ENCODE measurements around the gene TXNL4B.

The TXNL4B gene

GRCh38 chr16:72093448-72094265 is at the start of gene TXNL4B, which contains the start of gene DHX38:
TXNL4B (minus strand) TSS chr16:72093620; CDS start chr16:72090749, 2,871 bp downstream.
DHX38 (plus strand) TSS chr16:72093847; CDS start chr16:72096158, 2,311 bp downstream.
- DNase-seq: peak; percentile 89

DNA sequence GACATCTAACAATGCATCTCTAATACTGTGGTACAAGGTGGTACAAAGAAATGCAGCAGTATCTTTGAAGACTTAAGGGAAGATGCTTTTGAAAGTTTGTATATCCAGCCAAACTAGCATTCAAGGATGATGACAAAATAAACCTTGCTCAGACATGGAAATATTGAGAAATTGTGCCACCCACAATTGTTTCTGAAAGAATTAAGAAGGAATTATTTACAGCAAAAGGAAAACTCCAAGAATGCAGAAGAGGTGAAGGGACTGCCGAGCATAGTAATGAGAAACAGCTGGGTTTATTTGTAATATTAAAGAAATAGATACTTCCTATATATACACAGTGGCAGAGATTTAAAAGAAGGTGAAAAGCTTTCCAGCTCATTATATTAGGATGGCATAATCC is 49.1 kb upstream of the TXNL4B start:
- no peak for DNase-seq

- DNase-seq: no peak
Observed at GRCh38 chr16:72139908-72140307, 46.5 kb upstream of the TXNL4B start.

- no peak for DNase-seq
Observed at GRCh38 chr16:72138064-72138572, 44.7 kb upstream of the TXNL4B start.

GRCh38 chr16:72137380-72138063 is 44.1 kb upstream of the TXNL4B start:
- DNase-seq: no peak

GRCh38 chr16:72134507-72134906 is 41.1 kb upstream of the TXNL4B start:
- DNase-seq: no peak

- DNase-seq: no peak
Observed at GRCh38 chr16:72132726-72133125, 39.3 kb upstream of the TXNL4B start.

DNA sequence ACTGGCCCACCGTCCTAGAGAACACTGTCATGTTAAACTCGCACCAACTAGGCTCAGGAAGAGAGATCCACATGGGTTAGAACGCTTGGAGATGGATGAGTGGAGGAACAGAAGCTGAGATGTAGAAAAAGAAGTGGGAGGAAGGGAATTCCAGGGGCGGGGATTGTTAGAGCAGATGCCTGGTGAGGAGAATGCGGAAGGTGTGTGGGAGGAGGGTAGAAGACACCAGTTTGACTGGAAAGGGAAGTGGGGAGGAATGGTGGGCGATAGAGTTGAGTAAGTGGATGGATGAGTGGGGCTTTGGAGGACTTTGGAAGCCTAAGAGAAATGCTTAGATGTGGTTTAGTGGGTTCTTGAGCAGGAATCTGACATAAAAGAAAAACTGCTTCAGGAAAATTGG is 37.6 kb upstream of the TXNL4B start:
- DNase-seq: no peak

DNA sequence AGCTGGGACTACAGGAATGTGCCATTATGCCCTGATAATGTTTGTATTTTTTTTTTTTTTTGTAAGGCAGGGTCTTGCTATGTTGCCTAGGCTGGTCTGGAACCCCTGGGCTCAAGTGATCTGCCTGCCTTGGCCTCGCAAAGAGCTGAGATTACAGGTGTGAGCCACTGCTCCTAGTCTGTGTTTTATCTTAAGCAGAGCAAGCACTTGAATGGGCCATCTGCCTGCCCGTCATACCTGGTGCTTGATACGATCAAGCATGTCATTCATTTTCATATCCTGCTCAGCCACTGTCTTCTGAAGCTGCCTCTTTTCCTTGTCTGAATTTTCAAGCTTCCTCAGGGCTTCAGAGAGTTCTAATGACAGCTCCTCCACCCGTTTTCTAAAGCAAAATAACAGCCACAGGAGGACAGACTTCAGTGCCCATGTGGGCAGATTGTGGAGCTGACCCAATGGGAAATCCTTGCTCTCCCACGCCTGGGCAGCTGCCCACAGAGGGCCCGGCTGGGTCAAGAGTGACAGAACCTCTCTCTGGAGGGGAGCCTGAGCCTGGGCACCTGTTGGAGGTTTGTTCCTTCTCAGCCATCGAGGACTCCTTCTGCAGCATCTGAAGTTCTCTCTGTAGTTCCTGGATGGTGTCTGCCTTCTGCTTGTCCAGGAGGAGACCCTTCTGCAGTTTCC is 36.7 kb upstream of the TXNL4B start:
- no peak for DNase-seq

DNA sequence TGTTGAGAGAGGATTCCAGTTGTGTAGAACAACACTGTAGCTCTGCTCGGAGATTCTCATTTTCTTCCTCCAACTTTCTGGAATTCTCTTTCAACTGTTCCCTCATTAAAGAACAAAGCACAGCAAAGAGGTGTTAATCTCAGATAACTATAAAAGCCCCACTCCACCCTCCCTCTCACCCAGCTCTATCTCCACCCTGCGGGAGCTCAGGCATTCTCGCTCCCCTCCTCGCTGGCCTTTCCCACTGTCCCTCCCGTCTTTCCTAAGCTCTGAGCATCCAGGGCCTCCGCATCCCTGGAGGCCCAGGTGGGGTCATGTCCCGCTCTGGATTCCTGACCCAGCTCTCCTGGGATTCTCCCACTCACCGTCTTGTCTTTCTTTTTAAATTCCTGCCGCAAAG is 35.3 kb upstream of the TXNL4B start:
- no peak for DNase-seq

DNA sequence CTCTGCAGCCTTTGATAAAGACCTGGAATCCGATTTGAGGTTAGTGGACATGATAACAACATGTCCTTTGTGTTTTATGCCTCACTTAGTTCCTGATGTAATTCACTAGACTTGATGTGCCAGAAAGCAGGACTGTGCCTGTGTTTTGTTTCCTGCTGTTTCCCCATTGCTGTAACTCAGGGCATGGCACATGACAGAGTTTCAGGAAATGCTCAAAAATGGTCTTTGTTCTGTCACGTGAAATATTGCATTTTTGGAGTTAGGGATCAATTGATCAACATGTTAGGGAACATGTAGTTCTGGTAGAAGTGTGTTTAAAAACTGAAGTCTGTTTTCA is 33.0 kb upstream of the TXNL4B start:
- DNase-seq: no peak

- no peak for DNase-seq
Observed at GRCh38 chr16:72125635-72126428, 32.4 kb upstream of the TXNL4B start.

DNA sequence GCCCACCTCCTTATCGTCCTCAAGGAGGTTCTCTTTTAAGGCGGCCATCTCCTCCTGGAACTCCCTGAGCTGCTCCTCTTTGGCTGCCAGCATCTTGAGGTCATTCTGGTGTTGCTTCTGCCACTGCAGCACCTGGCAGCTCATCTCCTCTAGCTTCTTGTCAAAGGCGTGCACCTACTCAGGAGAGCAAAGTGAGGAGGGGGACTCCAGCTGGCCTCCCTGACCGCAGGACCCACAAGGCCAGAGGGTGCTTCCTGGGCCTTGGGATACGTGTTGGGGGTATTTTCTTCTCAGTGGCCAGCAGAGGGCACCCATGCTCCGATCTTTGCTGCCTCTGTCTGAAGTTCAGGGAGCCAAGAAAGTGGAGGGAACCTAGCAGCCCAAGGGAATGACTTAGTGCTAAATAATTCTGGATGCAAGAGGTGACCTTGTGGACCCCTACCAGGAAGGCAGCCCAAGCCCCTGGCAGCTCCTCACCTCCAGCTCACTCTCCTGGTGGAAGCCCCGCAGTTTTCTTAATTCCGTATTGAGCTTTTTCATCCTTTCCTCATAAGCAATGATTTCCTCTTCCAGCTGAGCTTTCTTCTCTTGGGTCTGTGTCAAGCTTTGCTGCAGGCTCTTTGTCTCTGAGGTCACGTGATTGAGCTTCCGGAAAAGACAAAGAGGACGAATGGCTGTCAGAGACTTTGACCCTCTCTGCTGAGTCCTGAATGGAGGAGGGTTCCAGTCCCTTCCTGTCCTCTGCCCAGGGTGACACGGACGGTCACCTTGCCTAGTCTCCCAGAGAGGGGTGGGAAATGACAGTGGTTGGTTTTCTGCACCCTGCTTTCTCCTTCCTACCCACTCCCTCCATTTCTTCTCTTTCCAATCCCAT is 31.6 kb upstream of the TXNL4B start:
- peak; percentile 74 to 75 for DNase-seq

DNA sequence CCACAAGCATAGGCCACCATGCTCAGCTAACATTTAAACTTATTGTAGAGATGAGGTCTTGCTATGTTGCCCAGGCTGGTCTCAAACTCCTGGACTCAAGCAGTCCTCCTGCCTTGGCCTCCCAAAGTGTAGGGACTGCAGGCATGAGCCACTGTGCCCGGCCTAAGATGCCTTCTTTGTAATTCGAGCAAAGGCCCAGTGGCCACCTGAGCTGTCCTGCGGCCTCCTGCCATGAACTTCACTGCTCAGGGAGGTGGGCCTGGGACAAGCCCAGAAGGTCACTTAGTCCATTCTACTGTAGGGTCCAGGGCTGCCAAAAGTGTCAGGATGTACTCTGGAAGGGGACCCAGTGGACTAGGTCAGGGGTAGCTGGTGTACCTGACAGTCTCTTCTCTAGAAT is 30.7 kb upstream of the TXNL4B start:
- no peak for DNase-seq

DNA sequence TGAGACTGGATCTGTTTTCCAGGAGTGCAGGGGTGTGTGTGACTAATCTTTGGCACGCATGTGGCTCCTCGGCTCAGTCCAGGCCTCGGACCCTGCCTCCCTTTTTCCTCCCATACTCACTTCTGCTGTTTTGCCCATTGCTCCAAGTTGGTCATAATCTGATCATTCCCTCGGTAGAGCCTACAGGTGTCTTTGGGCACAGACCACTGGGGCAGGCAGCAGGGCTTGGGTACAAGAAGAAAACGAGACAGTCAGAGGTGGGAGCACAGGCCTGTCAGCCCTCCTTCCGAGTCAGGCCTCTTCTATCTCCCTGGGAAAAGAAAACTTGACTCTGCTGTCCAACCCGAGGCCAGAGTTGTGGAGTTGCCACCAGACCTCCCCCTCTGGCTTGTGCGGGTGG is 30.0 kb upstream of the TXNL4B start:
- no peak for DNase-seq

DNA sequence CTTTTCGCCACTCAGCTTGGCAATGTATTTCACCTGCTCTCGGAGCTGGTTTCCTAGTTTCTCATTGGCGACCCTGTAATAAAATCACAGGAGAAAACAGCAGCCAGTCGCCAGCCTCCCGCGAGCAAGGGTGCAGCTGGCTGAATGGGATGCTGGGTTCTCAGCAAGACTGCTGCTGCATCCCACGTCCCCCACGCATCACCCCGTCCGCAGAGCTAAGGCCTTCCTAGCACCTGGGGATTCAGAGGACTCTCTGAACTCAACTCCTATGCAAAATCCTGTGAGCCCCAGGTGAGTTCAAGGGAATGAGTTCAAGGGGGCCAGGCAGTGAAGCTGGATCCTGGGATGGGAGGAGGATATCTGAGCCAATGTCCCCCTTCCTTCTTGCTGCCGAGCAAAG is 29.5 kb upstream of the TXNL4B start:
- no peak for DNase-seq

- DNase-seq: no peak
Observed at GRCh38 chr16:72122308-72122707, 28.9 kb upstream of the TXNL4B start.

DNA sequence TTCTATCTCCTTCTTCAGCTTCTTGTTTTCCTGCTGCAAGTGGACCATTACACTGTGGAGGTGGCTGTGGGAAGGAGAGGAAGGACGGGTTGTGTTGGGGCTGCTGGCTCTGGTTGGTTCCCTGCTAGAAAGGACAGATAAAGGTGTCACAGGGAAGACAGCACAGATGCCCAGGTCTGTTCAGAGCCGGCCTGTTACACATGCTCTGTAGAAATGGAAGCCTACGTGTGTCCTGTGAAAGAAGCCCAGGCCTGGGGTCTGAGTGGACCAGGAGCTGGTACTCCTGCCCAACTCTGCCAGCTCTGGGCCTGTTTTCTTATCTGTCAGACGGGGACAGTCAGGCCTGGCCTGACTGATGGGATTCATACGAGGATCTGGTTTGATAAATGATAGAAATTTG is 26.6 kb upstream of the TXNL4B start:
- DNase-seq: no peak

- no peak for DNase-seq
Observed at GRCh38 chr16:72113616-72113945, 20.2 kb upstream of the TXNL4B start.

- DNase-seq: no peak
Observed at GRCh38 chr16:72112906-72113615, 19.6 kb upstream of the TXNL4B start.

DNA sequence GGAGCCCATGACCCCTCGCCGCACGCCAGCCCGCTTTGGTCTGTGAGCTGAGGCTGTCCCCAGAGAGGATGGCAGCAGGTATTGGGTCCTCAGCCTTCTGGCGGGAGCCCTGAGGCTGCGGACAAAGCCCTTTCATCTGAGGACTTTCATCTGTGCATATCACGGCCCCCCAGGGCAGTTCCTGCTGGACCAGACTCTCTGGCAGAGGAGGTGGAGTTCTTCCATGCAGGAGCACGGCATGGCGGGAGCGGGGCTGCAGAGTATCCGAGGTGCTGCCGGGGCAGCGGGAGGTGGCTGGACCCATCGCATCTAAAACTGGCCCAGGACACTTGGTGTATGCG is 19.0 kb upstream of the TXNL4B start:
- no peak for DNase-seq
